Smooth muscle cell (in vitro differentiated cells): Measurements from ENCODE around the gene ITGA1. TPM values are rescaled to one million over a fixed set of nuclear protein-coding genes. Genes with fewer than 3 reads are reported as not detected.

Experiments
- DNase-seq: peaks from one replicate; lab custom pipeline; 2025; ENCODE audit not compliant: unreplicated experiment; lab: John Stamatoyannopoulos, UW
- H2AFZ ChIP-seq: fragments of 200-600 bp; sonication (generic); 2 replicates; pipeline ENCODE4 v1.6.0; 2016; ENCODE audit warnings: antibody characterized with exemption, low read depth, mild to moderate bottlenecking
- H3F3A ChIP-seq: fragments of 200-600 bp; sonication (generic); 2 replicates; pipeline ENCODE4 v1.6.0; 2017; ENCODE audit warnings: antibody characterized with exemption, low read depth
- H3K27ac ChIP-seq: fragments of 200-600 bp; sonication (generic); 2 replicates; pipeline ENCODE4 v1.5.1; 2016; ENCODE audit warnings: low read depth, mild to moderate bottlenecking
- H3K27me3 ChIP-seq: fragments of 200-600 bp; sonication (generic); 2 replicates; pipeline ENCODE4 v1.6.1; 2016; ENCODE audit warnings: low read depth, mild to moderate bottlenecking
- H3K36me3 ChIP-seq: fragments of 200-600 bp; sonication (generic); 2 replicates; pipeline ENCODE4 v1.5.1; 2016; ENCODE audit warnings: low read depth
- H3K4me1 ChIP-seq: fragments of 200-600 bp; sonication (generic); 2 replicates; pipeline ENCODE4 v1.5.1; 2016; ENCODE audit warnings: low read depth
- H3K4me2 ChIP-seq: fragments of 200-600 bp; sonication (generic); 2 replicates; pipeline ENCODE4 v1.6.0; 2016; ENCODE audit warnings: mild to moderate bottlenecking
- H3K4me3 ChIP-seq: fragments of 200-600 bp; sonication (generic); 2 replicates; pipeline ENCODE4 v1.5.1; 2016; ENCODE audit warnings: mild to moderate bottlenecking
- H3K79me2 ChIP-seq: fragments of 200-600 bp; sonication (generic); 2 replicates; pipeline ENCODE4 v1.6.0; 2016; ENCODE audit warnings: low read depth, mild to moderate bottlenecking
- H3K9ac ChIP-seq: fragments of 200-600 bp; sonication (generic); 2 replicates; pipeline ENCODE4 v1.6.0; 2016; ENCODE audit warnings: low read depth
- H3K9me3 ChIP-seq: fragments of 200-600 bp; sonication (generic); replicated peaks from 2 replicates; pipeline ENCODE4 v1.5.1; 2016; ENCODE audit warnings: low read depth
- H4K20me1 ChIP-seq: fragments of 200-600 bp; sonication (generic); 2 replicates; pipeline ENCODE4 v1.6.0; 2016; ENCODE audit warnings: low read depth
- WGBS: methylation state at CpG from one replicate; pipeline ENCODE4 v1.1.7; 2016; ENCODE audit warnings: low lambda C conversion rate; 5-methylcytosine and 5-hydroxymethylcytosine counted together
- polyA plus RNA-seq: library from polyadenylated mRNA; unstranded; fragments of >200 nt; fragmentation: Nextera tagmentation; extraction: Ambion mirVana; gene quantifications from 2 replicates; pipeline ENCODE4 v1.2.1, GENCODE V29; 2016
- total RNA-seq: library from RNA; depleted of rRNA; stranded (reverse); fragments of >200 nt; gene quantifications from 2 replicates; pipeline ENCODE4 v1.2.3, GENCODE V29; 2014
- TF ChIP-seq, protein P1 (sequence below): fragments of 200-600 bp; sonication (generic); IDR thresholded peaks from 2 replicates; pipeline ENCODE4 v1.5.1; 2017; ENCODE audit warnings: borderline replicate concordance, mild to moderate bottlenecking, antibody characterized with exemption; ENCODE audit not compliant: insufficient read depth, poor library complexity, severe bottlenecking

Gene ITGA1
- total and polyA plus RNA-seq, 2 experiments from 2014 or later, result 85.2 to 250 TPM

DNA sequence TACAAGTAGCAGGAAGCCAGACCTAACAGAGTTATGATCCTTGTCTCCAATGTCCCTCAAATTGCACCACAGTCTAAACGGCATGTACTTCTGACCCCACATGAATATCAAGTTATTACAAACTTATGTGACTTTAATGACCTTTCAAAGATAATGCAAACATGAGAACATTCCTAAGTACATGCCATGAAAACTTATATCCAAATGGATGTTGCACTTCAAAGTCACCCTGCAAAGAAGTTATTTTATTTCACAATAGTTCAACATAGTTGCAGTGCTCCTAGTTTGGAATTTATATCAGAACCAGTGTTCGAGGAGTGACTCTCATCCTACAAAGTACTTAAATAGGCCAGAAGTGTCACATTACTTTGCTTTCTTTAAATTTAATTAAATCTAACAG lies 41.2 kb upstream of the ITGA1 start:
- TF ChIP-seq, protein P1, sequence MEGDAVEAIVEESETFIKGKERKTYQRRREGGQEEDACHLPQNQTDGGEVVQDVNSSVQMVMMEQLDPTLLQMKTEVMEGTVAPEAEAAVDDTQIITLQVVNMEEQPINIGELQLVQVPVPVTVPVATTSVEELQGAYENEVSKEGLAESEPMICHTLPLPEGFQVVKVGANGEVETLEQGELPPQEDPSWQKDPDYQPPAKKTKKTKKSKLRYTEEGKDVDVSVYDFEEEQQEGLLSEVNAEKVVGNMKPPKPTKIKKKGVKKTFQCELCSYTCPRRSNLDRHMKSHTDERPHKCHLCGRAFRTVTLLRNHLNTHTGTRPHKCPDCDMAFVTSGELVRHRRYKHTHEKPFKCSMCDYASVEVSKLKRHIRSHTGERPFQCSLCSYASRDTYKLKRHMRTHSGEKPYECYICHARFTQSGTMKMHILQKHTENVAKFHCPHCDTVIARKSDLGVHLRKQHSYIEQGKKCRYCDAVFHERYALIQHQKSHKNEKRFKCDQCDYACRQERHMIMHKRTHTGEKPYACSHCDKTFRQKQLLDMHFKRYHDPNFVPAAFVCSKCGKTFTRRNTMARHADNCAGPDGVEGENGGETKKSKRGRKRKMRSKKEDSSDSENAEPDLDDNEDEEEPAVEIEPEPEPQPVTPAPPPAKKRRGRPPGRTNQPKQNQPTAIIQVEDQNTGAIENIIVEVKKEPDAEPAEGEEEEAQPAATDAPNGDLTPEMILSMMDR, result no peak

DNA sequence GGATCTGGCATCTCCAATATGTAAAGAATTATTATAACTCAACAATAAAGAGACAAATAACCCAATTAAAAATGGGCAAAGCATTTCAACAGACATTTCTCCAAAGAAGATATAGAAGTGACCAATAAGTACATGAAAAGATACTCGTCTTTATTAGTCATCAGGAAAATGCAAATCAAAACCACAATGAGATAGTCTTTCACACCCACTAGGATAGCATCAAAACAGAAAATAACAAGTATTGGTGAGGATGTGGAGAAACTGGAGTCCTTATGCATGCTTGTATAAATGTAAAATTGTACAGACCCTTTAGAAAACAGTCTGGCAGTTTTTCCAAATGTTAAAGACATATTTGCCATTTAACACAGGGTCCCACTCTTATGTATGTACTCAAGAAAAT lies 39.1 kb upstream of the ITGA1 start:
- peaks cover 6% of the 10 kb centered on the region for H3K4me1 ChIP-seq
- no peaks in the 10 kb centered on the region for H3K36me3 ChIP-seq
- TF ChIP-seq, protein P1, result no peak
- no peaks in the 10 kb centered on the region for H3K27me3 ChIP-seq
- DNase-seq, result no peak
- no peaks in the 10 kb centered on the region for H3K79me2 ChIP-seq
- 0% methylated on average over 1 of the region's 1 CpG for WGBS
- no peaks in the 10 kb centered on the region for H4K20me1 ChIP-seq
- H3K4me3 ChIP-seq, result no peak overlapping the region
- H2AFZ ChIP-seq, result no peak overlapping the region
- no peak overlapping the region for H3K9ac ChIP-seq
- no peak overlapping the region for H3K27ac ChIP-seq
- no peak overlapping the region for H3K4me2 ChIP-seq
- H3K9me3 ChIP-seq, result no peaks in the 10 kb centered on the region
- peaks cover 4% of the 10 kb centered on the region for H3F3A ChIP-seq

More for the DNA sequence above, 41.2 kb upstream of the ITGA1 start:
- Histone ChIP-seq H3K36me3 (no peaks in the 10 kb centered on the region), H2AFZ (no peak overlapping the region), H3K9ac (no peak overlapping the region), H3F3A (peaks cover 7% of the 10 kb centered on the region), H3K79me2 (no peaks in the 10 kb centered on the region), H3K27ac (no peak overlapping the region), H4K20me1 (no peaks in the 10 kb centered on the region), H3K4me1 (peaks cover 7% of the 10 kb centered on the region), H3K4me2 (no peak overlapping the region), H3K4me3 (no peak overlapping the region), H3K27me3 (no peaks in the 10 kb centered on the region), H3K9me3 (no peaks in the 10 kb centered on the region)
- 60% methylated on average over 2 of the region's 2 CpGs for WGBS
- DNase-seq, result no peak

DNA sequence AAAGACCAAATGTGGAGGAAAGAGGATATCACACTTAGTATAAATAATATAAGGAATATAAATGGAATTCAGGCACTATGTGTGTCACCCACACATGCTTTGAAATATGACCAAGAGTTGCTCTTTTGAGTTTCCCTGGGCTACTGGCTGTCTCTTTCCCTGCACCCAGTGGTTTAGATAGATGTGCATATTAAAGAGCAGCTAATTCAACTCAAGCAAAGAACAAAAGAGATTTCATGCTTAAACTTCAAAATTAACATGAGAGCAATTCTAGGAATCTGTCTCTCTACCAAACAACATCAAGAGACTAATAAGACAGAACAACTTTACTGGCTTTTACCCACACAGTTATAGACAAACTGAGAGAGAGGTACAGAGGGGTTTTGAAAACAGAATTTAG lies 38.0 kb upstream of the ITGA1 start:
- H3K79me2 ChIP-seq, result no peaks in the 10 kb centered on the region
- no peaks in the 10 kb centered on the region for H3K9me3 ChIP-seq
- DNase-seq, result no peak
- no peak overlapping the region for H3K4me3 ChIP-seq
- no peaks in the 10 kb centered on the region for H3K36me3 ChIP-seq
- H2AFZ ChIP-seq, result no peak overlapping the region
- no peak overlapping the region for H3K27ac ChIP-seq
- H3K4me2 ChIP-seq, result no peak overlapping the region
- no peaks in the 10 kb centered on the region for H3F3A ChIP-seq
- H4K20me1 ChIP-seq, result no peaks in the 10 kb centered on the region
- H3K27me3 ChIP-seq, result no peaks in the 10 kb centered on the region
- TF ChIP-seq, protein P1, result no peak
- no peak overlapping the region for H3K9ac ChIP-seq
- H3K4me1 ChIP-seq, result no peaks in the 10 kb centered on the region

DNA sequence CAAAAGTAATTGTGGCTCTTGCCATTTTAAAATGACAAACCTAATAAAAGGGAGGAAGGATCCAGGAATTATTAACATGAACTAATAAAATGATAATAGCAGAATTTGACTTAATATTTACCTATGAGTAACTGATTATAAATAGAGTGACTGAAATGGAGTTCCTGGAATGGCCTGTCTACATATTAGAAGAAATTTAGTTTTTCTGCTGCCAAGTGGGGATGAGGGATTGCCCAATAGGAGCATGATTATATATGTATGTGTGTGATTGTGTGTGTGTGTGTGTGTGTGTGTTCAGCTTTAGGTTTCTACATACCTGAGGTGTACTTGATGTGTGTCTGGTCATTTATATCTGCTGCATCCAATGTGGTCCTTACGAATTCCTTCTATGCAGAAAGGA lies 36.6 kb upstream of the ITGA1 start:
- Histone ChIP-seq H3K36me3 (no peaks in the 10 kb centered on the region), H3K4me3 (no peak overlapping the region), H4K20me1 (no peaks in the 10 kb centered on the region), H3K27ac (no peak overlapping the region), H3K4me2 (no peak overlapping the region), H3K9me3 (no peaks in the 10 kb centered on the region), H2AFZ (no peak overlapping the region), H3K4me1 (no peaks in the 10 kb centered on the region), H3K9ac (no peak overlapping the region), H3K79me2 (no peaks in the 10 kb centered on the region), H3K27me3 (no peaks in the 10 kb centered on the region), H3F3A (no peaks in the 10 kb centered on the region)
- no peak for DNase-seq
- TF ChIP-seq, protein P1, result no peak
- WGBS, result 92% methylated on average over 1 of the region's 1 CpG
